ENCODE data around the gene DIP2C.

DNA sequence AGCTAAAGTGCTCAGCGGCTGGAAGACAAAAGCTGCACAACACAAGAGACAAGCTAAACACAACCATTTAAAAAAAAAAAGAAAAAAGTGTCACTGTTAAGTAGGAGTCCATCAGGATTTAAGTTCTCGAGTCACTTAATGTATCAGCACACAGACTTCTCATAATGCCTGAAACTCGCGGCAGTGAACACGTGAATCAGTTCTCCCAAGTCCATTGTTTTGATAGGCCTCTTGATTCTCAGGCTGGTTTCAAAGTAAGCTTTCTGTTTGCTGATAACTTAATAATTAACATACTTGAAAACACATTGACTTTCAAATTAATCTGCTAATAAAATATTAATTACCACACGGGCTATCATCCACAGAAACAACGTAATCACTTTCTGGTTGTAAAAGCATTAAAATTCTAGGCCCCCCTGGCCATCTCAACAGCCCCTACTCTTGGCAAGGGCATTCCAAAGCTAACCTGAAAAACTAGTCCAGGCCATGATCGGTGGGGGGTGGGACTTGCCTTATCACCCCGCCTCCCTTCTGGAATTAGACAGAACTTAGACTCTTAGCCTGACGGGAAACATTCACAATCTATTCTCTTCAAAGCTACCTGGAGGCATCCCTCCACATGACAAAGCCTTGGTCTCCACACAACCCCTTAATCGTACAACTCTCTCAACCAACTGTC lies 129.0 kb downstream of the DIP2C start:
- TF ChIP-seq, protein P1, sequence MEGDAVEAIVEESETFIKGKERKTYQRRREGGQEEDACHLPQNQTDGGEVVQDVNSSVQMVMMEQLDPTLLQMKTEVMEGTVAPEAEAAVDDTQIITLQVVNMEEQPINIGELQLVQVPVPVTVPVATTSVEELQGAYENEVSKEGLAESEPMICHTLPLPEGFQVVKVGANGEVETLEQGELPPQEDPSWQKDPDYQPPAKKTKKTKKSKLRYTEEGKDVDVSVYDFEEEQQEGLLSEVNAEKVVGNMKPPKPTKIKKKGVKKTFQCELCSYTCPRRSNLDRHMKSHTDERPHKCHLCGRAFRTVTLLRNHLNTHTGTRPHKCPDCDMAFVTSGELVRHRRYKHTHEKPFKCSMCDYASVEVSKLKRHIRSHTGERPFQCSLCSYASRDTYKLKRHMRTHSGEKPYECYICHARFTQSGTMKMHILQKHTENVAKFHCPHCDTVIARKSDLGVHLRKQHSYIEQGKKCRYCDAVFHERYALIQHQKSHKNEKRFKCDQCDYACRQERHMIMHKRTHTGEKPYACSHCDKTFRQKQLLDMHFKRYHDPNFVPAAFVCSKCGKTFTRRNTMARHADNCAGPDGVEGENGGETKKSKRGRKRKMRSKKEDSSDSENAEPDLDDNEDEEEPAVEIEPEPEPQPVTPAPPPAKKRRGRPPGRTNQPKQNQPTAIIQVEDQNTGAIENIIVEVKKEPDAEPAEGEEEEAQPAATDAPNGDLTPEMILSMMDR (IDR thresholded peaks at IDR 0.05), result no peak
- no peak for TF ChIP-seq POLR2A (IDR thresholded peaks at IDR 0.05)
